Measurements from ENCODE around the gene ATP6V1F.

- TF ChIP-seq POLR2A (IDR thresholded peaks at IDR 0.05; ENCODE audit: low read depth, low read length): no peak
- no peak for TF ChIP-seq TAF1 (IDR thresholded peaks at IDR 0.05; ENCODE audit: borderline replicate concordance, low read depth, low read length)
- no peak for TF ChIP-seq POLR2AphosphoS5 (IDR thresholded peaks at IDR 0.05; ENCODE audit: low read depth, low read length)
These were observed 30.8 kb downstream of the ATP6V1F start for GRCh38 chr7:128893251-128894100.

All from GM12892 (cell line).